DOHH2 (cell line): ENCODE results near the gene G6PD.
A peak's percentile ranks its signal among the peaks of the same experiment; 100 is the strongest.

ENCODE experiments used
- H3F3A ChIP-seq: fragments of 200-600 bp; sonication (generic), shearing (Covaris generic); 2 replicates; pipeline ENCODE4 v1.6.0; 2016; ENCODE audit warnings: antibody characterized with exemption, mild to moderate bottlenecking; ENCODE audit not compliant: control insufficient read depth, insufficient read depth
- H3K27ac ChIP-seq: fragments of 200-600 bp; sonication (generic); 2 replicates; pipeline ENCODE4 v1.5.1; 2014; ENCODE audit warnings: low read depth, mild to moderate bottlenecking, low read length, moderate library complexity
- H3K27me3 ChIP-seq: fragments of 200-600 bp; sonication (generic); 2 replicates; pipeline ENCODE4 v1.6.1; 2014; ENCODE audit warnings: mild to moderate bottlenecking, low read length, mixed read lengths; ENCODE audit not compliant: control insufficient read depth
- H3K36me3 ChIP-seq: fragments of 200-600 bp; sonication (generic); 2 replicates; pipeline ENCODE4 v1.6.1; 2014; ENCODE audit warnings: mild to moderate bottlenecking, low read length, moderate library complexity, mixed read lengths; ENCODE audit not compliant: control insufficient read depth
- H3K4me1 ChIP-seq: fragments of 200-600 bp; sonication (generic); 2 replicates; pipeline ENCODE4 v1.6.1; 2014; ENCODE audit warnings: mild to moderate bottlenecking, low read length, mixed read lengths; ENCODE audit not compliant: control insufficient read depth
- H3K4me2 ChIP-seq: fragments of 200-600 bp; sonication (generic); 2 replicates; pipeline ENCODE4 v1.6.0; 2014; ENCODE audit warnings: mild to moderate bottlenecking, low read length, moderate library complexity
- H3K4me3 ChIP-seq: fragments of 200-600 bp; sonication (generic); 2 replicates; pipeline ENCODE4 v1.5.1; 2014; ENCODE audit warnings: mild to moderate bottlenecking, low read length, mixed read lengths
- H3K79me2 ChIP-seq: fragments of 200-600 bp; sonication (generic); 2 replicates; pipeline ENCODE4 v1.6.1; 2014; ENCODE audit warnings: mild to moderate bottlenecking, low read length, mixed read lengths; ENCODE audit not compliant: control insufficient read depth
- H3K9me2 ChIP-seq: fragments of 200-600 bp; sonication (generic); replicated peaks from 2 replicates; pipeline ENCODE4 v1.6.1; 2014; ENCODE audit warnings: mild to moderate bottlenecking, low read length, mixed read lengths; ENCODE audit not compliant: control insufficient read depth
- H3K9me3 ChIP-seq: fragments of 200-600 bp; sonication (generic); 2 replicates; pipeline ENCODE4 v1.6.1; 2014; ENCODE audit warnings: antibody characterized with exemption, low read length, mixed read lengths; ENCODE audit not compliant: control insufficient read depth, insufficient read depth
- H4K20me1 ChIP-seq: fragments of 200-600 bp; sonication (generic); 2 replicates; pipeline ENCODE4 v1.6.0; 2014; ENCODE audit warnings: low read depth, mild to moderate bottlenecking, antibody characterized with exemption, low read length, moderate library complexity; ENCODE audit not compliant: control insufficient read depth, insufficient read depth
- CTCF ChIP-seq: fragments of 200-600 bp; sonication (generic); IDR thresholded peaks from one replicate; pipeline ENCODE4 v1.5.1; 2014; ENCODE audit warnings: antibody characterized with exemption, mild to moderate bottlenecking, low read depth, low read length; ENCODE audit not compliant: poor library complexity, severe bottlenecking
- EZH2phosphoT487 ChIP-seq: fragments of 200-600 bp; sonication (generic); IDR thresholded peaks from 2 replicates; pipeline ENCODE4 v1.6.1; 2017; ENCODE audit warnings: borderline replicate concordance, mild to moderate bottlenecking, antibody characterized with exemption, low read length, moderate library complexity, mixed read lengths

Gene G6PD

DNA sequence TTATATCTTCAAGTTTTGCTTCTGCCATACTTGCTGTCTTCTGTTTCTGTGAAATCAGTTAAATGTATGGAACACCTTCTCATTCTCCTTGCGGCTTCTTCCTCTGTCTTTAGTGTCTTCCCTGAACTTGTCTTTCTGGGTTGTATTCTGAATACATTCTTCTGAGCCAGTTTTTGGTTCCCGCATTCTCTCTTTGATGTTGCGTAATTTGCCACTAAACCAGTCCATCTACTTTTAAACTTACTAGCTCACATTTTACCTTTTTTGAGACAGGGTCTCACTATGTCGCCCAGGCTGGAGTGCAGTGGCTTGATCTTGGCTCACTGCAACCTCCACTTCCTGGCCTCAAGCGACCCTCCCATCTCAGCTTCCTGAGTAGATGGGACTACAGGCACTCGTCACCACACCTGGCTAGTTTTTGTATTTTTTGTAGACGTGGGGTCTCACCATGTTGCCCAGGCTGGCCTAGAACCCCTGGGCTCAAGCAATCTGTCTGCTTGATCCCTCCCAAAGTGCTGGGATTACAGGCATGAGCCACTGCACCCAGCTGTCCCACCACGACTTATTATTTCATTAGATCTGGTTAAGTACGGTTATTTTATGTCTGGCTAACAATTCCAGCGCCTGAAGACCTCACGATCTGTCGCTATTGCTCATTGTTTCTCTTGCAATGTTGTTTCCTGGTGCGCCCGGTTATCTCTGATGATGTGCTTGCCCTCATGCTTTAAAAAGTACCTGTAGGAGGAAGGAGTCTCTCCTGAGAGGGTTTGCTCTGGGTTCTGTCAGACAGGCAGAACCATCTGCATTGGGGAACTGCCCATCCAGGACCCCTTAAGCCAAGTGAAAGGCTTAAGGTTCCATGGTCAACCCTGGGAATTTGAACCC, 20.8 kb downstream of the G6PD start:
- Histone ChIP-seq H3K27ac (no peak overlapping the region), H3K9me2 (no peaks in the 10 kb centered on the region), H4K20me1 (no peaks in the 10 kb centered on the region), H3K79me2 (no peaks in the 10 kb centered on the region), H3K4me3 (no peak overlapping the region), H3F3A (no peaks in the 10 kb centered on the region), H3K9me3 (no peaks in the 10 kb centered on the region), H3K27me3 (no peaks in the 10 kb centered on the region), H3K4me2 (no peak overlapping the region), H3K36me3 (no peaks in the 10 kb centered on the region), H3K4me1 (peaks cover 14% of the 10 kb centered on the region)
- TF ChIP-seq EZH2phosphoT487 (no peak), CTCF (no peak)

DNA sequence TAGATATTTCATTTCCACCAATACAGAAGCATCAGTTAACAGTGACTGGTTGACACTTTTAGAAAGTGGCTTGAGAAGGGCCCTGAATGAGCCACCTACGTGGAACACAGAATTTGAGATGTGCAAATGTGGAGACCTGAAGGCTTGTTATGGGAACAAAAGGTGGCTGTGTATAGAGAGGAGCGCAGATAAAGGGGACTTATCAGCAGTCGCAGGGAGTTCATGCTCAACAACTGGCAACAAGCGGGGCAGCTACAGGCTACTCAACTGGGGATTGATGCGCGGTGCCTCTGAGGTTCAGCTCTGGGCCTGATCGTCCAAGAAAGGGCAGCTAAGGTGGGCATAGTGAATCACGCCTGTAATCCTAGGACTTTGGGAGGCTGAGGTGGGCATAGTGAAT, 27.3 kb downstream of the G6PD start:
- no peak overlapping the region for H3K4me2 ChIP-seq
- no peaks in the 10 kb centered on the region for H3K9me3 ChIP-seq
- H3K79me2 ChIP-seq: peaks cover 12% of the 10 kb centered on the region
- no peaks in the 10 kb centered on the region for H3F3A ChIP-seq
- no peaks in the 10 kb centered on the region for H3K36me3 ChIP-seq
- peaks cover 14% of the 10 kb centered on the region for H3K4me1 ChIP-seq
- TF ChIP-seq CTCF (no peak), EZH2phosphoT487 (no peak)
- no peak overlapping the region for H3K4me3 ChIP-seq
- H3K27me3 ChIP-seq: no peaks in the 10 kb centered on the region
- H4K20me1 ChIP-seq: no peaks in the 10 kb centered on the region
- H3K9me2 ChIP-seq: no peaks in the 10 kb centered on the region
- no peak overlapping the region for H3K27ac ChIP-seq

GRCh38 chrX:154517101-154517781, 29.4 kb downstream of the G6PD start:
- H3F3A ChIP-seq: no peaks in the 10 kb centered on the region
- no peaks in the 10 kb centered on the region for H3K27me3 ChIP-seq
- no peaks in the 10 kb centered on the region for H3K9me2 ChIP-seq
- peaks cover 16% of the 10 kb centered on the region for H3K79me2 ChIP-seq
- H3K36me3 ChIP-seq: peaks cover 4% of the 10 kb centered on the region; the same call in 1 of the 2 replicates
- no peaks in the 10 kb centered on the region for H3K9me3 ChIP-seq
- H4K20me1 ChIP-seq: no peaks in the 10 kb centered on the region
- TF ChIP-seq EZH2phosphoT487 (no peak), CTCF (no peak)
- no peak overlapping the region for H3K27ac ChIP-seq
- peaks cover 14% of the 10 kb centered on the region for H3K4me1 ChIP-seq
- peak overlapping the region; percentile 91 for H3K4me2 ChIP-seq
- no peak overlapping the region; the same call in 1 of the 2 replicates for H3K4me3 ChIP-seq
